CD4-positive, alpha-beta T cell treated with Interleukin-2 at 100 ng/mL for 4 hours (primary cell): ENCODE data around the gene CD300LF.

Experiments
- DNase-seq: peaks from one replicate; pipeline ENCODE4 v3.0.0-alpha.2; 2020; ENCODE audit warnings: low spot score

CD300LF gene

DNA sequence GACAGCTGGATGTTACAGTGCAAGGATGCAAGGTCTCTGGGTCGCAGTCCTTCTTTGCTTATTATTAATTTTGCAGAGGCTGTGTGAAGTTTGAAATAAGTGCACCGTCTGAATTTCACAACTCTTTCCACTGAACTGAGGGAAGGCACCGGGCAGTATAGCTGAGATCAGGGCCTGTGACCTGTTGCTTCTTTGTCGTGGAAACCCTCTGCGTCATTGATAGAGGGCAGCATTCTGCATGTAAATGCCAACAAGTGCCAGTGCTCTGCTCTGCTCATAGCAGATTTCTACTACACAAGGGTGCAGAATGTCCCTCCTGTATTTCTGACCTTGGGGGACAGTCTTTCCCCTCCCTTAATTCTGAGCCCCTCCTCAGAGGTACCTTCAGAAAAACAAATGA, 26.0 kb downstream of the CD300LF start:
- peak; percentile 16 for DNase-seq

DNA sequence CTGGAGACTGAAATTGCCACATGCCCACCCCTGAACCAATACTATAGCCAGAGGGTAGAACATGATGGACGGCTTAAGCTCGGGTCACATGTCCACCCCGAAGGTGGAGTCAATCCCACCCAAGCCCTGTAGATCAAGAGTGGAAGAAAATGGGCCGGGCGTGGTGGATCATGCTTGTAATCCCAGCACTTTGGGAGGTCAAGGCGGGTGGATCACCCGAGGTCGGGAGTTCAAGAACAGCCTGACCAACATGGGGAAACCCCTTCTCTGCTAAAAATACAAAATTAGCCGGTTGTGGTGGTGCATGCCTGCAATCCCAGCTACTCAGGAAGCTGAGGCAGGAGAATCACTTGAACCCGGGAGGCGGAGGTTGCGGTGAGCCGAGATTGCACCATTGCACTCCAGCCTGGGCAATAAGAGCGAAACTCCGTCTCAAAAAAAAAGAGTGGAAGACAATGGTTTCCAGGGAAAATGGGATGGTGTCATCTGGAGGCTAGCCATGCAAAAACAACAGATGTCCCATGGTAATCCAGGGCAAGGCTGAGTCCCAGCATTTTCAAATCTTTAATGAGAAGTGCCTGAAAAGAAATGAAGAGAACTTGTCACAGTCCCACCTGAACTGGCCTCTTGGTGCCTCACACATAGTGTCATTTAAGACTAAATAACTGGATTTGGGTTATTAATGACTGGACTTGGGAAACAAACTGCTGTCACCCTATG, 30.1 kb downstream of the CD300LF start:
- DNase-seq = no peak

DNA sequence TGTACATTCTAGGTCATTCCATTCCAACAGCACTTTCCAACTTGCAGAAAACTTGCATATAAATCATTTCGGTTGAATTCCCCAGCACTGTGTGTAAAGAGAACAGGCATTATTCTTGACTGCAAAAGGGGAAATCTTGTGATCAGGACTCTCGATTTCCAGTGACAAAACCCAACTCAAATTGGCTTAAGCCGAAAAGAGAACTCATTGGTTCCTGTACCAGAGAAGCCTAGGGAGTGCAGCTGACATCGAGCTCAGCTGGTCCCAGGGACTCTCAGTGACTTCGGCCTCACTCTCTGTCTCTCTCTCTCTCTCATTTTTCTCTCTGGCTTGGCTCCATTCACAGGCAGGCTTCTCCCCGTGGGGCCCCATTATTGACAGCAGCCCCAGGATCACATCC, 30.7 kb downstream of the CD300LF start:
- no peak for DNase-seq

DNA sequence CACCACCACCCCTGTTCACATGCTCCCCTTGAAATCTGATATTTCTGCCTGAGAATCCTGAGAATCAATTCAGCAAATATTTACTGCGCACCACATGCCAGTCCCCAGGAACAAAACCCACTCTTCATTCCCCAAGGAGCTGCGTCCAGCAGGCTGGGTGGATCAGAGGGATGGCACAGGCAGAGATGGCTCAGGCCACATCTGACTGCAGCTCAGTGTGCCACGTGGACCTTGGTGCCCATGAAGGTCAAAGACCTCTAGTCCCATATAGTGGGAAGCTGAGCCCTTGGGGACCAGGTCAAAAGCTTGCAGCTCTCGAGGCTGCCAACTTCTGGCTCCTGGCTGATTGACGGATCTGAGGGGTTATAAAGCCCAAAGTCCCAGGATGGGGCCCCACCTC, 31.8 kb downstream of the CD300LF start:
- DNase-seq = no peak

DNA sequence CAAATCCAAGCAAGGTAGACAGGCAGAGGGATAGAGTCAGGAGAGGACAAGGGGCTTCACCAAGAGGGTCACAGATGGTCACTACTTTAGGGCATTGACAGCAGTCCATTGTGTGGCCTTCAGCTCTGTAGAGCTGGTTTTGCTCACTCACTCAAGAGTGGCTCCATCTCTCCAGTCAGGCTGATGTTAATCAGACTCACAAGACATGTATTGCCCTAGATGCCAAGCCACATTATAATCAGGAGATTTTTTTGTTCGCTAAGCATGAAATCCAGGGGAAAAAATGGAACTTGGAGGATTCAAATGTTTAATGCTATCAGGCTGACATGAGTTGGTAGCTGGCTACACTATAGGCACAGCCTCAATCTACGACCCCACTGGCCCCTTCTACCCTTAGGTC, 32.5 kb downstream of the CD300LF start:
- no peak for DNase-seq

DNA sequence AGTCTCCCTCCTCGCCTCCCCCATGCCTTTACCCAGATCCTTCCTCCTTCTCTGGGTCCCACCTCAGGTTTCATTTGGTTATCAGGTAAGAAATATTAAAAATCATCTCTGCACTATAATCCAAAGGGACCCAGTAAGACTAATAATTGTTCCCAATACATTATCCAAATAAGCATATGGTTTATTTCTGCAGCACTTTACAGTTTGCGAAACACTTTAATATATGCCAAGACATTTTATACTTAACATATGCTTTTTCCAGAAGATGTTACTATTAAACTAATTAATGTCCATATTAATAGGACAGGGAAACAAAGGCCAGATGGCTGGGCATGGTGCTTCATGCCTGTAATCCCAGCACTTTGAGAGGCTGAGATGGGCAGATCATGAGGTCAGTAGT, 33.3 kb downstream of the CD300LF start:
- DNase-seq = no peak

DNA sequence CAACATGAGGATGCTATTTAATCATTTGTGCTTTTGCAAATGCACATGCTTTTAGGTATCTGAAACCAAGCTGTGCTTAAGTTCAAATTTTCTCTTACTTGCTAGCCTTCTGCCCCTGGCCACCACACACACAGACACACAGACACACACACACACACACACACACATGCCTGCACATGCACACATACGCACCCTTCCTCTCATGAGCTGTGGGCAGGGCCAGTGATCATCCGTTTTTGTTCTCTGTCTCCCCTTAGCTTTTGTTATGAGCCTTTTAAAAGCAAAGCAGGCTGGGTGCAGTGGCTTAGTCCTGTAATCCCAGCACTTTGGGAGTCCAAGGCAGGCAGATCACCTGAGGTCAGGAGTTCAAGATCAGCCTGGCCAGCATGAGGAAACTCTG, 34.2 kb downstream of the CD300LF start:
- DNase-seq = no peak

DNA sequence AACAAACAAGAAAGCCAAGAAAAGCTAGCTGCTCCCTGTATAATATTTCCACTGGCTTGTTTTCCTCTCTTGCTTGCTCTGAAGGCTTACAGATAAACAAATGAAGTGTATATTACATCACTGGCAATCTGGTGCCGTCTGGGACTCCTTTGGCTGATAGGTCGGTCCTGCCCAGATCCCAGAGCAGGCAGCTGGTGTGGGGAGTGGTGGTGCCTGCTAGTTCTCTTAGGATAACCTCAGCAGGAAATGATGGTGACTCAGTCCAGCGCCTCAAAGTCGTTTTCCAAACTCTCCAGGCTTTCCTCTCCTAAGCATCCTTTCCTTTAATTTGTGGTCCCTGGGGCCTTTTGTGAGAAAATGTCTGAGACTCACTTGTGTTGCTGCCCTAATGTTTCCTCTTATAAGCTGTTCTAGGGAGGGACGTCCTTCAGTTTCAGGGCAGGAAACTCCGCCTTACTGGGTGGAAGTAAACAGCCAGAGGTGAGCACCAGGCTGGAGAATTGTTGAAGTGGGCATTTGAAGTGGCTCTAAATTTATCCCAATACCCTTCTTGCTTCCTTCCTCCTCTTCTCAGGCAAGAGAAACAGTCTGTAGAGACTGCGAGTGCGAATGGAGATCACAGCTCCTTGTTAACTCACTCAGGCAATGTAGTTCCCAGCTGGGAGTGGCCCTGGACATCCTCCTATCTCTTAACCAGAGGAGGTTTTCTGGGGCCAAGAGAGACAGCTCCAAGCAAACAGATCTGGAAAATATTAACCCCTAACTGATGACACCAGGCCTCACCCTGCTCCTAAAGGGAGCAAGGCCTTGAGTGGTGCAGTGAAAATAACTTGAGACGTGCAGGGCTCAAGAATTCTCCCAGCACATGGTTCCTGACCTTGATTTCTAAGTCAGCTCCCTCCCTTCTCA, 34.9 kb downstream of the CD300LF start:
- DNase-seq = peak; percentile 11

DNA sequence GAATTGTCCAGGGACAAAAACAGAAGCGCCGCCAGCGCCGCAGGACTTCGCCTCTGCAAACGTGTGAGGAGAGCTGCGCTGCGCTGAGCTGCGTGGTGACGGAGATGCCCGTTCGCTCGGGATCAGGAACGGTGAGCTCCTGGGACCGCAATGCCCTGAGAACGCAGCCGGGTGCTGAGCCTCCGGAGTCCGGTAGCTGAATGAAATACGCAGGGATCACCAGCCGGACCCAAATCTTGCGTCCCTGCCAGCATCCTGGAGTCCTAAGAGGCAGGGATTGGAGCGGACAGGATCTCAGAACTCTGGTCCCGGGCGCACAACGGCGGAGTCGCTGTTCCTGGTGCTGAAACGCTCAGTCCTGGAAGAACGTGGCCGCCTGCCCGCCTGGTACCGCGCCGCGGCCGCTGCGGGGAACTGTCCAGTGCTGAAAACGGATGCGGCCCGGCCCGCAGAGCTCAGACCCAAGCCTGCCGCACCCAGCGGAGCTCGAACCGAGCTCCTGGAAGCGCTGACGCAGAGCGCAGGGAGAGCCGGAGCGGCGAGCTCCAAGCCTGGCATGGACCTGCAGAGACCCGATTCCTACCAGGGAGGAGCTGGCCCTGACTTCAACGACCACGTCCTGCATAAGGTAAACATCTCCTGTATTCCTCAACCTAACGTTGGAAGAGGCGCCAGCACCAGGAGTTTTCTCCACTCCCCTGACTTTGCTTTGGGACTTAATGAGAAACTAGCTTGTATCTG, 41.5 kb downstream of the CD300LF start:
- peak; percentile 65 for DNase-seq

DNA sequence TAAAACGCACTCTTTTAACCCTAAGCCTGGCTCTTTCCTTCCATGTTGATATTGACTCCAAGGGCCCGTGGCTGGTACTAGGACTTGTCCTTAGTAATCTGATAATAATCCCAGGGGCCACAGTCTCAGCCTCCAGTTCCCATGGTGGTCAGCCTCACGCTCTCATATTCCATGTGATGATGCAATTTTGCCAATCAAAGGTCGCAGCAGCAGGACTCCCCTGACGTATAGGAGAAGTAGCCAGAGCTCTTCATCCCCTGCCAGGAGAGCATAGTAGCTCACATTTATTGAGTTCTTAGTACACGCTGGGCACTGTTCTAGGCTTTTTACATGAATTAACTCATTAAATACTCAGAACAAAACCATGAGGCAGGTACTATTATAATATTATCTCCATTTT, 42.4 kb downstream of the CD300LF start:
- DNase-seq = no peak

DNA sequence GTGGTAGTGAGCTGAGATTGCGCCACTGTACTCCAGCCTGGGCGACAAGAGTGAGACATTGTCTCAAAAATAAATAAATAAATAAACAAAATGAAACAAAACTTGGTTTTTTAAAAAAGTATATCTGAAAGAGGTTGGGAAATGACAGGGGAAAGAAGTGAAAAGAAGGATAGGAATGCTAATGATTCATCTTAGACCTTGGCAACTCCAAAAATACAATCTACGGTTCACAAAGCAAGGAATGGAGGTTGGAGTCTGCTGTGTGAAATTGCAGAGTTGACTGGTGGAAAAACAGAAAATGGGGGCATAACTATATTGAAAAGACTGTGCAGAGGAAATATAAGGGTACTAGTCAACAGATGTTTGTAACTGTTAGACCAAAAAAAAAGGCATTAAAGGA, 49.2 kb downstream of the CD300LF start:
- no peak for DNase-seq

DNA sequence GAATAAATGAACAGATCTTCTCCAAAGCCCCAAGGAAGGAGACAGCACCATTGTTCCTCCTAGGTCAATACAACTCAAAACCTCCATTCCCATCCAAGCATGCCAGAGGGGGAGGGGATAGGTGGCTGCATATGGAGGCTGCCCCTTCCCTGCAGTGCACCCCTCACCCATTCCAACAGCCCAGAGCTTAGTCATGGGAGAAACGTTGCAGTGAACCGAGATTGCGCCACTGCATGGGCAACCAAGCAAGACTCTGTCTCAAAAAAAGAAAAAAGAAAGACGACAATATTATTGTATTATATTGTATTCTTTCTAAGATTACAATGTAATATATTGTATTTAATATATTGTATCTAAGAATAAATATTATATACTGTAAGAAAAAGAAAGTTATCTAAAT, 52.8 kb downstream of the CD300LF start:
- no peak for DNase-seq

DNA sequence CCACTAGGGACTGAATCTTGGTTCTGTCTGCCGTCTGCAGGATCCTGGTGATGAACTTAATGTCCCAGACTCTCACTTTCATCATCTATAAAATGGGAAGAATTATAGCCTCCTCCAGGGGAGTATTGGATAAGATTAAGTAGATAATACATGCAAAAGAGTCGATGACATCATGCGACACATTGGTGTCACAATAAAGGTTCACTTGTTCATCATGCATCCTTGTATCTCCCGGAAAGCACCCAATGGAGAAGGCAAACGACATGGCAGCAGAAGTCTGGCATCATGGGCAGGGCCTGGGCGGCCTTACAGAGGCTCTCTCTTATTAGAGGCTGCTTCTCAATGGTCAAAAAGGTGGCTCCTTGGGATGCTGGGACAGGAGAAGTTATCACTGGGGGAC, 54.1 kb downstream of the CD300LF start:
- DNase-seq = no peak

DNA sequence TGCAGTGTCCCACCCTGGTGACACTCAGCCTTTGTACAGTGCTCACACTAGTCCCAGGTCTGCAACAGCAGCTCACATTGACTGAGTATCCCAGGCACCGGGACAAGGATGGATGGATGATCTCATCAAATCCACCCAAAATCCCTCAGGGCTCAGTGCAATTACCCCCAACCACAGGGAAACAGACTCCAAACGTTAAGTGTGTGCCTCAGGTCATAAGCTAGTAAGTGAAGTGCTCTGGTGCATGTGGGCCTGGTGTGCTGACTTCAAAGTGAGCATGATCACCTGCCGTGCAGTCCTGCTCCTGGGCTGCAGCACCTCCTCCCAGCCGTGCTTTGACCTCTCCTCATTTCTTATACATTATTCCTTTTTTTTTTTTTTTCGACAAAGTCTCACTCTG, 58.0 kb downstream of the CD300LF start:
- DNase-seq = no peak

DNA sequence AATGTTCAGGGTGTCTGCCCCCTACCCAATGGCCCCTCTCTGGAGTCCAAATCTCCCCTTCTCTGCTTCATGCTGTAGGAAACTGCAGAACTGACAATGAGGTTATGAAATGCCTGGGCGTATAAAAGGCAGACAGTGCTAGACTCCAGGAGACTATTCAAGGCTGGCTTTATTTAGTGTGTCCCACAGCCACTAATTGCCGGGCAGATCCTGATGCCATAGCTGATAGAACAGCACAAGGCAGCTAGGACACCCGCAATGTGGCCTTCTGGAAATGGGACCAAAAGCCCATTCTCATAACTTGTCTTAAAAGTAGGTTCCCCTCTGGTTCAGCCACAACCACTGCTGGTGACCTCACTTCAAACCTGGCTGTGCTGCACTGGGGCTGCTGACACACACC, 60.7 kb downstream of the CD300LF start:
- DNase-seq = no peak

DNA sequence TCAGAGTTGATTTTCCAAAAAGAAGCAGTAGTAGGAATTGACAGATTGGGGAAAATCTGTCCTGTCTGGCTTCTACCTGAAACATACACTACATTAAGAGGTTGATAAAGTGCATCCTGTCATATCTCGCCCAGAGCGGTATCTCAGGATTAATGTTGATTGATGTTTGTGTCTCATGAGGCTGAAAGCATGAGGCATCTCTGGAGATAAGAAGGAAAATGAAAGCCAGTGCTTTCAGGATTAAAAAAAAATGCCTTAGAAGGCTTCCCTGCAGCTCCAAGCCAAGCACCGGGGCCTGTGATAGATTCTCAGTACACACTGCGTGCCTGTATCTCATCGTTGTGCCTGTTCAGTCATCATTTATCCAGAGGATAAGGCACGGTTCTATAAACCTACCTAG, 62.8 kb downstream of the CD300LF start:
- DNase-seq = no peak

DNA sequence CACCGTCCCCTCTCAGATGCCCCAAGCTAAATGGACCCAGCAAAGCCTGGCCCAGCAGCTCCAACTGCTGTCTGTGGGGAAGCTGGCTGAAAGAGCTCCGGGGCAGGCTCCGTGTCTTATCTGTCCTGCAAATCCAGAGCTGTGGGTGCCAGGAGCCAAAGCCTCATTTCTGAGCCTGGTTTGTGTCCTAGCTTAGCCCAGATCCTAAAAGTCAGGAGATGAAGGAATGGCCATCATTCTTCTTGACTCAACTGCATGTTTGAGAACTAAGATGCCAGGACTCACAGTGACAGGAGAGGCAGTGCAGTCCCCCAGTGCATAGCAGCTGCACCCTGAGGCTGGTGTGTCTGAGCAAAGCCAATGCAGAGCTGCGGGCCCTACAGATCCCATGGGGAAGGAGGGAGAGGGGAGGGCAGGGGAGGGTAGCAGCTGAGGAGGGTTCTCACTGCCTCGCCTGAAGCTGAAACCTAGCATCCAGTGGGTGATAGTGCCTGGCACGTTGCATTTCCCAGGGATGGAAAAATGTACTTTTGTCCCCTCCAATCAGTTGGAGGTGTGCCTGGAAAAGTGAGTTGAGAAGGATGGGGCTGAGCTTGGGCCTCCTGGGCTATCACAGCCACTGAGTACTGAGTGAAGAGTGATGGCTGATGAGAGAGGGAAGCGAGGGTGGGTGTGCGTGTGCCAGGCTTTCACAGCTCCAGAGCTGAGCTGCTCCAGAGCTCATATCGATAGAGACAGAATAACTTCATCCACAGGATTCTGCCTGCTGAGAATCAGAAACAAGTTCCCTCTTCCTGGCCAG, 64.7 kb downstream of the CD300LF start:
- no peak for DNase-seq

DNA sequence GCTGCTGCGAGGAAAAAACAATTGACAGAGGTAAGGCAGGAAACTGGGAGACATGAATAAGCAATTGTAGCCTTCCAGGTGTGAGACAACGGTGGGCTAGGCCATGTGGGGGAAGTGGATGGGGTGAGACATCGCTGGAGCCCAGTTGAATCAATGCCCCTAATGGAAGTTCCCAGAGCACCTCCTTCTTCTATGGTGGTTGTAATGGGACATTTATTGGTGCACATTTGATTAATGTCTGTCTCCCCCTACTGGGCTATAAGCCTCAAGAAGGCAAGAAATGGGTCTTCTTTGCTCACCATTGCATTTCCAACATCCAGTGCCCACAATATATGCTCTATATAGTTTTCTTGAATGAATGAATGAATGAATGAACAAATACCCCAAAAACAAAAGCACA, 66.5 kb downstream of the CD300LF start:
- peak; percentile 18 for DNase-seq

DNA sequence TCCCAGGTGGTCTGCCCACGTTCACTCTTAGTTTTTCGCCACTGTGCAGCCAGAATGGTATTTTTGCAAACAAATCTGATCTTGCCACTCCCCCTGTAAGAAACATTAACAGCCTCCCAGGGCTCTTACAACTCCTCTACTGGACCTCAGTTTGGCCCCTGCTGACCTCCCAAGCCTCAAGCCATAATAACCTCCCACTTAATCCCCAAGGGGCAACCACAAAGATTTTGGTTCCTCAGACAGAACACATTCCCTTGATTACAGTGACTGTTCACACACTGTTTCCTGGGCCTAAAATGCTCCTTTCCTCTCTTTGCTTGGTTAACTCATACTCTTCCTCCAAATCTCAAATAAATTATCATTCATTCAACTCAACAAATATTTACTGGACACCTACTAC, 67.7 kb downstream of the CD300LF start:
- no peak for DNase-seq

DNA sequence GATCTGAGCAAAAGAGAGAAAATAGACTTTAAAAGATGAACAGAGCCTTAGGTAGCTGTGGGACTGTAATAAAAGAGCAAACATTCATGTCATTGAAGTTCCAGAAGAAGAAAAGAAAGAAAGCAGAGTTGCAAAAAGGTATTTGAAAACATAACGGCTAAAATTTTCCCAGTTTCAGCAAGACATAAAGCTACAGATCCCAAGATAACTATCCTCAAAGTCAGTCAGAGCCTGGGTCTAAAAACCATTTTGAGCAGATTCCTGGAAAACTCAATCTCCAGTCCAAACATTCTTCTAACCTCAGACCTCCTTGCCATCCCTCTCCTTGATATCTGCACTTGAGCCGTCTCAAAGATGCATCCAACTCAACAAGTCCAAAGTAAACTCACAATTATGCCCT, 68.3 kb downstream of the CD300LF start:
- DNase-seq = no peak
